HG03066 (cell line): ENCODE measurements around the gene LCE1A.

Source experiments
- ATAC-seq: cut with Tn5 transposase; IDR thresholded peaks from one replicate; pipeline ENCODE4 v1.9.1; 2021; ENCODE audit warnings: low read depth; ENCODE audit not compliant: unreplicated experiment

LCE1A gene

DNA sequence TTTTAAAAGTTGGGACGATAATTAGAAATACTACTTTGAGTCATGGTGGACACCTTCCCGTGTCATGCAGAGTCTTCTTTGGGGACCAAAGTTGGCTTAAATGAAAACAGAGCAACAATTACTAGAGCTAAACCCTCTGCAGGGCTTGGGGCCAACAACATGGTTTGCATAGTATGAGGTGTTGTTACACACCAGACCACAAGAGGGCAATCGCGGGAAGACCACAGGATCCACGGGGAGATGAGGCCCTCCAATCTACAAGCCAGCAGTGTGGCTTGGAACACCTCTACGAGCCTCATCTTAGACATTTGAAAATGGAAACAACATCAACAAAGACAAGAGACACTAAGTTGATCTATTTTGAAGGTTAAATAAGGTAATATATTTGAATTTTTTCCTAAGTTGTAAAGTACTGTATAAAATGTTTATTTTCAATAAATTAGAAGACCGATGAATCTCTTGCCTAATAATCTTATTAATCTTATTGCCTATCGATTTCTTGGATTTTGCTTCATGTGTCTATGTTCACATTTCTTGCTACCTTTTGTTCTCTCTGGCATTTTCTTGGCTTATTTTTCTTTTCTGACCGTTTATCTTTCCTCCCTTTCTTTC is 42.6 kb downstream of the LCE1A start:
- ATAC-seq, result no peak

DNA sequence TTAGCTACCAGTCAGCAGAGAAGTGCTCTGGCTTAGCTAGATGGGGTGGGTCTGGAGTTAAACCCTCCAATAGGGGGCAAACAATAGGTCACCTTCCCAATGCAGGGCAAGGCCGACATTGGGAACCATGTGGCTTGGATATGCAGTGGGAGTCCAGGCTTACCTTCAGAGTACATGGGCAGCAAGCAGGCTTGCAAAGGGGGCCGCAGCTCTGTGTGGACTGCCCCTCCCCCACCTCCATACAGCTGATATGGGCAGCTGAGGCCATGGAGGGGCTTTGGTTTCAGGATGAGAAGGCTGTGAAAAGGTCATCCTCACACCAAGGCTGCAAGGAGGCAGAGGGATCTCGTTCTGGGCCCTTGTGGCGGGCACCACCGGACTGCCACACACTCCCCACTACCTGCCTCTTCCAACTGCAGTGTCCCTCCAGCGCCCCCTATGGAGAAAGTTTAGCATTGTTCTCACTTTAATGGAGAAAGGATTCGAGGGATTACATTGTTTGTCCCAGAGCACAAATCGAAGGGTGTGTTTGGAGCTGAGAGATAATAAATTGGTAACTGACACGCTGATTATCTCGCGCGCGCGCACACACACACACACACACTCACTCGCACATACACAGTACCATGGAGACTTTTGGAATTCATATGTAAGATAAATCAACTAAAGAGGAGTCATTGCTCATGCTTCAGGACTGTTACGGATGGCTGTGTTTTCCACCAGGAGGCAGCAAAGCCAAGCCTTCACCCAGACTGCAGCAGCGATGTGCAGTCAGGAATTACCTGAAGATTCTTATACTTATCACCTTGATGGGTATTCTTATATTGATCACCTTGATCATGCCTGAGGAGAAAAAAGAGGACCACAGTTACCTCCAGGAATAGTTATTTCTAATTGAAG is 43.8 kb downstream of the LCE1A start:
- ATAC-seq, result no peak

GRCh38 chr1:152871731-152872126 is 44.5 kb downstream of the LCE1A start:
- ATAC-seq, result no peak

DNA sequence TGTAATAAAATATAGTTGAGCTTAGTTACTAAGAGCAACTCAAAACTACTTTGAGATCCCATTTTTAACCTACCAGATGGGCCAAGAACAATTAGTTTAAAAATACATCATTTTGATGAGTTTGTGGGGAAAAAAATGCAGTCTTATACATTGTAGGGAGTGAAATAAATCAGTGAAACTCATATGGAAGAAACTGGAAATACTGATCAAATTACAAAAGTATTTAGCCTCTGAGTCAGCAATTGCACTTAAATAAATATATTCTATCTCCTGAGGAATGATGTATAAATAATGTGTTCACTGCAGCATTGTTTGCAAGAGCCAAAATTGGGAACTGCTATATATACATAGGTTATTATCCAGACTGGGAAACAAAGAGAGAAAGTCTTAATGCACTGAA is 46.2 kb downstream of the LCE1A start:
- ATAC-seq, result no peak

DNA sequence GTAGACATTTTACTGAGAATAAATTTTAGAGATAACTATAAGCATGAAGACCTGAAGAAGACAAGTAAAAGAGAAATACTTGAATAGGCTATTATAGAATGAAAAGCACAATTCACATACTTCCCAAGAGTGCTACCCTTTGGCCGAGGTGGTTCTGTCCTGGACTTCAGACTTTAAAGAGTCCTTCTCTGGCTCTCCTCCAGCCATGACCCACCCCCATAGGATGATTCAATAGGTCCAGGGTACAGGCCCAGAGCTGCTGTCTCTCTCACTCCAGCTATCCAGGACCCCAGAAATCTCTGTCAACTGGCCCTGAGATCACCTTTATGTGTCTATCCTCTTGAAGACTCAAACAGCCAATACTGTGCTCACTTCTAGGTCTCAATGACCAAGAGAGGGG is 49.6 kb downstream of the LCE1A start:
- ATAC-seq, result no peak
